ENCODE measurements around the gene VARS2.

Gene VARS2

GRCh38 chr6:30974490-30975252 lies 60.6 kb downstream of the VARS2 start:
- H3K4me3 ChIP-seq (replicated peaks; ENCODE audit: low read depth, low read length): no peak overlapping the region
- no peak for DNase-seq (ENCODE audit: extremely low read depth, low read depth)
- TF ChIP-seq, protein P1, sequence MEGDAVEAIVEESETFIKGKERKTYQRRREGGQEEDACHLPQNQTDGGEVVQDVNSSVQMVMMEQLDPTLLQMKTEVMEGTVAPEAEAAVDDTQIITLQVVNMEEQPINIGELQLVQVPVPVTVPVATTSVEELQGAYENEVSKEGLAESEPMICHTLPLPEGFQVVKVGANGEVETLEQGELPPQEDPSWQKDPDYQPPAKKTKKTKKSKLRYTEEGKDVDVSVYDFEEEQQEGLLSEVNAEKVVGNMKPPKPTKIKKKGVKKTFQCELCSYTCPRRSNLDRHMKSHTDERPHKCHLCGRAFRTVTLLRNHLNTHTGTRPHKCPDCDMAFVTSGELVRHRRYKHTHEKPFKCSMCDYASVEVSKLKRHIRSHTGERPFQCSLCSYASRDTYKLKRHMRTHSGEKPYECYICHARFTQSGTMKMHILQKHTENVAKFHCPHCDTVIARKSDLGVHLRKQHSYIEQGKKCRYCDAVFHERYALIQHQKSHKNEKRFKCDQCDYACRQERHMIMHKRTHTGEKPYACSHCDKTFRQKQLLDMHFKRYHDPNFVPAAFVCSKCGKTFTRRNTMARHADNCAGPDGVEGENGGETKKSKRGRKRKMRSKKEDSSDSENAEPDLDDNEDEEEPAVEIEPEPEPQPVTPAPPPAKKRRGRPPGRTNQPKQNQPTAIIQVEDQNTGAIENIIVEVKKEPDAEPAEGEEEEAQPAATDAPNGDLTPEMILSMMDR (IDR thresholded peaks at IDR 0.05; ENCODE audit: low read depth, low read length, missing control alignments): no peak
